GM13976 (cell line): ENCODE data around the gene S100G.
"Not testable (repeated sequence)": the region's sequence is repeated elsewhere in the genome, so short reads cannot be mapped to it uniquely, and the experiment has no call there.

Experiments
- DNase-seq: peaks from one replicate; pipeline ENCODE4 v3.0.0; 2012; ENCODE audit warnings: low spot score
- in situ Hi-C: fragments of 300-500 bp; cut with MboI; formaldehyde crosslinking; loops from one replicate; pipeline ENCODE4 v1.12.0; 2022; ENCODE audit warnings: low sequenced_read_pairs, mixed read lengths, inconsistent platforms; ENCODE audit not compliant: unreplicated experiment
- TF ChIP-seq, protein P1 (sequence below): IDR thresholded peaks from 2 replicates; pipeline ENCODE4 v1.5.1; 2012; ENCODE audit warnings: borderline replicate concordance, mild to moderate bottlenecking; ENCODE audit not compliant: insufficient read depth; ENCODE audit errors: extremely low read depth, missing control alignments, control extremely low read depth

The S100G gene

DNA sequence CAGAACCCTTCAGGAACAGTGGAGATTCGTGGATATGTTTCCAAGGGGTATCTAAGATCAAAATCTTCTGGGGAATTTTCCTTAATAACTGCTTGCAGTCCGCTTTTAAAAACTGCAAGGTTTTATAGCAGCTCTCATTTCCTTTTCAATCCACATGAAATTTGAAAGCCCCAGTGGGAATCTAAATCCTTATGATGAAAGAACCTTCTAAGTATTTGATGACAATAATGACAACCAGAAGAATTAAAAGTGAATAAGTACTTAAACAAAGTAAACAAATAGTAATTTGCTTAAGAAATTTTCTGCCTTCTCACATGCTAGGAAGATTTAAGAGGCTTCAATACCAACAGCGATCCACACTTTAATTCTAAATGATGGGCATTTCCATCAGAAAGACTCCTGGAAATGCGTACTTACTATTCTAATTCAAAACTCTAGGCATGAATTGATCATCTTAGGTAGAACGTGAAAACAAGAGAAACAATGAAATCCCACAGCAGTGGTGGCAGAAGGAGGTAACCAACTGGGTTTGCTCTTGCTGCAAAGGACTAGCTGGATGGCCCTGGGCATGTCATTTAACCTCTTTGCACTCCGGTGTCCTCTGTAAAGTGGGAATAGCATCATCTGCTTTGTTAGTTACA lies 37.6 kb upstream of the S100G start:
- in situ Hi-C loops, result no loop called here
- TF ChIP-seq, protein P1, sequence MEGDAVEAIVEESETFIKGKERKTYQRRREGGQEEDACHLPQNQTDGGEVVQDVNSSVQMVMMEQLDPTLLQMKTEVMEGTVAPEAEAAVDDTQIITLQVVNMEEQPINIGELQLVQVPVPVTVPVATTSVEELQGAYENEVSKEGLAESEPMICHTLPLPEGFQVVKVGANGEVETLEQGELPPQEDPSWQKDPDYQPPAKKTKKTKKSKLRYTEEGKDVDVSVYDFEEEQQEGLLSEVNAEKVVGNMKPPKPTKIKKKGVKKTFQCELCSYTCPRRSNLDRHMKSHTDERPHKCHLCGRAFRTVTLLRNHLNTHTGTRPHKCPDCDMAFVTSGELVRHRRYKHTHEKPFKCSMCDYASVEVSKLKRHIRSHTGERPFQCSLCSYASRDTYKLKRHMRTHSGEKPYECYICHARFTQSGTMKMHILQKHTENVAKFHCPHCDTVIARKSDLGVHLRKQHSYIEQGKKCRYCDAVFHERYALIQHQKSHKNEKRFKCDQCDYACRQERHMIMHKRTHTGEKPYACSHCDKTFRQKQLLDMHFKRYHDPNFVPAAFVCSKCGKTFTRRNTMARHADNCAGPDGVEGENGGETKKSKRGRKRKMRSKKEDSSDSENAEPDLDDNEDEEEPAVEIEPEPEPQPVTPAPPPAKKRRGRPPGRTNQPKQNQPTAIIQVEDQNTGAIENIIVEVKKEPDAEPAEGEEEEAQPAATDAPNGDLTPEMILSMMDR, result no peak
- DNase-seq, result no peak

DNA sequence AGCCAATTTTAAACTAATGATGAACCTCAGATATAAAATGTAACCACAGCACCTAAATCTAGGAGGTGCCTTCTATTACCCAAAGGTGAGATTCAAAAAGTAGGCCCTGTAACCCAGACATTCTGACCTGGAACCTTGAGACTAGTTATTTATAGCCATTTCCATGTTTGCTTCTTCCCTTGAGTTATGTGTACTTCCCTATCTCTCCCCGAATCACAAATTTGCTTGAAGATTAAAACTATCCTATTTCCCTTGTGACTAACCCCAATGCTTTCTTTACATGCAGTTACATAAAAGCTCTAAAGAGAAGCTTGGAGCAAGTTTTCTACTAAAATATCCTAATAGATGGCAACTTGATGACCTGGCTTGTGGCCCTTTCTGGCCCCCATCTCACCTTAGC lies 32.6 kb upstream of the S100G start:
- TF ChIP-seq, protein P1, result no peak
- no peak for DNase-seq
- in situ Hi-C loops, result no loop called here

DNA sequence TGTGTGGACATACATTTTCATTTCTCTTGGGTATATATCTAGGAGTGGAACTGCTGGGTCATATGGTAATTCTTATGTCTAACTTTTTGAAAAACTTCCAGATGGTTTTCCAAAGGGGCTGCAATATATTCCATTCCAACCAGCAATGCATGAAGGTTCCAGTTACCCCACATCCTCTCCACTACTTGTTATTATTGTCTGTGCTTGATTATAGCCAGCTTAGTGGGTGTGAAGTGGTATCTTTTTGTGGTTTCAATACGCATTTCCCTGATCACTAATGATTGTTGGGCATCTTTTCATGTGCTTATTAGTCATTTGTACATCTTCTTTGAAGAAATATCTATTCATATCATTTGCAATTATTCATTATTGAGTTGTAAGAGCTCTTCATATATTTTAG lies 31.5 kb upstream of the S100G start:
- TF ChIP-seq, protein P1, result no peak
- DNase-seq, result no peak
- in situ Hi-C loops, result no loop called here

DNA sequence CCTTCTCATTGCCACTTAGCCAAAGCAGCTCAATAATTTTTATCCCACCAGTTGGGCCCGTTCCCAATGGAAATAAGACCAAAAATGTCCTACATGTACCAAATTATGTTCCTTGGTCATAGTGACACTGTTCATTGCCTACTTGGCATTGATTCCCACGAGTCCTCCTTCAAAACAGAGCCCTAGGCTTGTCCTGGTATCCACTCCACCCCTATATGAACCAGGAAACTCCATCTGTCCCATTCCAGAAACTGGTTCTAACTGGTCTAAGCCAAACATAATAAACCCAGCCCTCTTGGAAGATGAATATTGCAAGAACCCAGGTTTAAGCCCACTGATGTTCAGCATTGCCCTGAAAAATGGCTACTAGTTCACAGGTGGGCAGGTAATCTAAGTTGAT lies 30.9 kb upstream of the S100G start:
- DNase-seq, result no peak
- in situ Hi-C loops, result no loop called here
- TF ChIP-seq, protein P1, result no peak

DNA sequence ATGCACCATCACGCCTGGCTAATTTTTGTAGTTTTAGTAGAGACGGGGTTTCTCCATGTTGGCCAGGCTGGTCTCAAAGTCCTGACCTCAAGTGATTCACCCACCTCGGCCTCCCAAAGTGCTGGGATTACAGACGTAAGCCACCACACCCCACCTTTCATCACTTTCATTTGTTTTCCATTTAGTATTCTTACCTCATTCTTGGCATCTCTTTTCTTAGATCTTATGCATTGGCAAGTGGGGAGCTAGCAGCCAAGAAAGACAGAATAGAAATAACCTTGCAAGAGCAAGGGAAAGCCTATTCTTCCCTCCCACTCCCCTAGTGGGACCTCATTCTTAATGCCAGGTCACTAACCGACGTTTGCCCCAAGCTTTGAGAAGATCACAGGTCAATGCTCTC lies 21.4 kb upstream of the S100G start:
- in situ Hi-C loops, DNase-seq: not testable (repeated sequence)

DNA sequence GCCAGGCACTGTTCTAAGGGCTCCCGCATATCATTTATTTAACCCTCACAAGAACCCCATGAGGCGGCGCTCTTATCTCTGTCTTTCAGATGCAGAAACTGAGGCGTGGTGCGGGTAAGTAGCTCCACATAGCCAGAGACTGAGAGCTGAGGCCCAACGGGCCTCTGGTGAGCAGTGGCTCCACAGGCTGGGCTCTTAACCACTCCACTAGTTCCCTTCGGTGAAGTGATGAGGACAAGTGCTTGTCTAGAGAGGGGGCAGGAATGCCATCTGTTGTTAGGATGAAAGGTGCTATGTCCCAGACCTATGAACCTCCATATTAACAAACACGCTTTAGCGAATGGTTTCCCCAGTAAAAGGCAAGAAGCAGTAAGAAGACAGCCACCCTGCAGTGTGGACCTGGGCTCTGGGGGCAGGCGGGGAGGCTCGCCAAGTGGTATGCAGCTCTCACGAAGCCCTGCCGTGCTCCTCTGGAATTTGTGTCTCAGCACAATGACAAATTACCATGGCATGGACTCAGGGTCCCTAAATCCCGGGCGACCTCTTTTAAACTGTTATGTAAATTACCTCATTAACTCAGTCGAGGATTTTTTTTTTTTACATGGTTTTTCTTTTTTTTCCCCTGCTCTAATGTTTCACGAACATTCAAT lies 20.9 kb upstream of the S100G start:
- TF ChIP-seq, protein P1, result no peak
- DNase-seq, result no peak
- in situ Hi-C loops, result no loop called here

DNA sequence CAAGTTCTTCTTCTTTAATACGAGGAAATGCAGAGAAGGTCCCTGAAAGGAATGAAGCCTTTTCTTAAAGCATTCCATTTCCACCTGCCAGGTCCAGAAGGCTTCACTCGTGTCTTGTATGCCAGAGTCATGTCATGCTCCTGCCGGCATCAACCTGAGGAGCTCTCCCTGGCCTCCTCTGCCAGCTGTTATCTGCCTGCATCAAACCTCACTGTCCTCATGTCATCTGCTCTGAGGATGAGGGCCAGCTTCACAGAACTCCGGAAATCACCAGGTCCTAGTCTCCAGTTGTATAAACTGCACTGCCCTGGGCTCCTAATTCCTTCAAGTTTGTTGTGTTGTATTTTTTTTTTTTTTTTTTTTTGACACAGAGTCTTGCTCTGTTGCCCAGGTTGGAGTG lies 20.0 kb upstream of the S100G start:
- in situ Hi-C loops, result no loop called here
- TF ChIP-seq, protein P1, result no peak
- no peak for DNase-seq
